ENCODE data around the gene ARHGAP4. TPM values are rescaled to one million over a fixed set of nuclear protein-coding genes. Genes with fewer than 3 reads are reported as not detected.

The ARHGAP4 gene
- total RNA-seq, 1 donor = 3.0 TPM

DNA sequence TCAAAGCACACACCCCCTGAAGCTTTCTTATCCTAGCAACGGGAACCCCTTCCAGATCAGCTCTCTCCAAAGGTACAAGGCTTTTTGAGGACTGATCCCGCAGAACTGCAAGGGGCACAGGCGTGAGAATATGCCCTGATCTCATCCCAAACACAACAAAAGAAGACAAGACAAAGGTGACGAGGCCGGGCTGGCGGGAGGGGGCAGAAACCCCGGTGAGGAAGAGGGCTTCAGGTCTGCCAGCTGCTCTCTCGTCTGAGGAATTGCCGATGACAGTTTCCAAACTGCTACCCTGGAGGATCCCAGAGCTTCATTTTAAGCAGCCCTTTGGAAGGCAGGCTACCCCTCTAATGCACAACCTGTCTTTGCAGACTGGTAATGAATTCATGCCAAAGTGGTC, 42.2 kb upstream of the ARHGAP4 start:
- no peak for TF ChIP-seq CTCF (IDR thresholded peaks at IDR 0.05; ENCODE audit: insufficient read depth, low read depth, low read length)
- H3K4me3 ChIP-seq (ENCODE audit: low read depth, low read length) = peak overlapping the region; percentile 88
- DNase-seq (ENCODE audit: low read depth) = no peak

DNA sequence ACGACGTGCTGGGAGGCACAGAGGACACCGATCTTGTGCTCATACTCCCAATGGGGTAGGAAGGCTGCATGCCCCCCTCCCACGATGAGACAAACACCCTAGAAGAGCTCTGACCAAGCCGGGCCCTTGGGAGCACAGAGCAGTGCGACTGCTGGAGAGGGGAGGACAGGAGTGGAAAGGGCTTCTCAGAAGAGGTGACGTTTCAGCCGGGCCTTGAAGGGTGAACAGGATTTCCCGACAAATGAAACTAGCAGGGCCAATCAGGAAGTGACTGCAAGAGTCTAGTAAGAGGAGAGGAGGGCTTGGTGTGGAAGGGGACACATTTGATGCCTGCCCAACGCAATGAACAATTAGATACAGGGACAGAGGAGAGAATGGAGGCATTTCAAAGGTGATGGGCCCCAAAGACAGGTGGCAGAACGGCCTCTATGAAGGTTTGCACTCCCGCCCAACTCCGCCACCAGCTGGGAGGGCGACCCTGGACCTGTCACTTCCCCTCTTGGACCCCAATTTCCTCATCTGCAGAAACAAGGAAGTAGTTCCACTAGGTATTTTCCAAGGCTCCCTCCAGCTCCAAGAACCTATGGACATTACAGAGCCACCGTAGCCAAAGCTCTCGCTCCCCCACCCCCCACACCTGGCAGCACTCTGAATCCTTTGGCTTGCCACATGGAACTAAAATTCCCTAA, 41.6 kb upstream of the ARHGAP4 start:
- no peak for DNase-seq (ENCODE audit: low read depth)
- no peak for TF ChIP-seq CTCF (IDR thresholded peaks at IDR 0.05; ENCODE audit: insufficient read depth, low read depth, low read length)
- H3K4me3 ChIP-seq (ENCODE audit: low read depth, low read length) = no peak overlapping the region

DNA sequence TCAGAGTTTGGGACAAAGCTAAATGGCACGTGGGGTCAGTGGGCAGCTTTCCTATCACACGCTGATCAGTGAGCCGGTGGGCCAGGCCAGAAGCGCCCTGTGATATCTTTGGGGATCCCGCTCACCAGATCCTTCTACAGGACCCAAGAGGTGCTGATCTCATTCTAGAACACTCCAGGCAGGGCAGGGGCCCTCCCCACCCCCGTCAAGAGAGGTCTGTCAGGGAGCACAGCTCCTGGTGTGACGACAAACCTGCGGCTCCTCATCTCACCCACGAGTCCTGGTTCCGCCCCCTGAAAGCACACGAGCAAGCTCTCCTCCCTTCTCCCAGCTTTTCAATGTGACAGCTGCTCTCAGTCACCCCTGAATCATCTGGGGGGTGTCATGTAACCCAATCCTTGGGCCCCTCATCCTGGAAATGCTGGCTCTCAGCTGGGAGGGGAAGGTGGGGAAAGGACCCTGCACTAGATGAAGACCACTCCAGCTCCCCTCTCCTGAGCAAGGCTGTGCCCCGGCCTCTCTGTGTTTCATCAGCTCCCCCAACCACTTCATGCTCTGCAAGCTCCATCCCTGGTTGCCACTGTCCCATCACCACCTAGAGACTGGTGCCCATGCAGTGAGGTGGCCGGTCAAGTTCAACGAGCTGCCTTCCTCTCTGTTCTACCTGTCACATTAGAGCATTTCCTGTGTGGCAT, 40.9 kb upstream of the ARHGAP4 start:
- H3K4me3 ChIP-seq (ENCODE audit: low read depth, low read length) = no peak overlapping the region
- no peak for DNase-seq (ENCODE audit: low read depth)
- no peak for TF ChIP-seq CTCF (IDR thresholded peaks at IDR 0.05; ENCODE audit: insufficient read depth, low read depth, low read length)

- DNase-seq (ENCODE audit: low read depth) = no peak
- no peak for TF ChIP-seq CTCF (IDR thresholded peaks at IDR 0.05; ENCODE audit: insufficient read depth, low read depth, low read length)
Observed at GRCh38 chrX:153966283-153966688, 40.2 kb upstream of the ARHGAP4 start.

GRCh38 chrX:153965406-153965805, 39.3 kb upstream of the ARHGAP4 start:
- no peak for TF ChIP-seq CTCF (IDR thresholded peaks at IDR 0.05; ENCODE audit: insufficient read depth, low read depth, low read length)
- DNase-seq (ENCODE audit: low read depth) = no peak
- no peak overlapping the region for H3K4me3 ChIP-seq (ENCODE audit: low read depth, low read length)

More at GRCh38 chrX:153966283-153966688, 40.2 kb upstream of the ARHGAP4 start:
- no peak overlapping the region for H3K4me3 ChIP-seq (ENCODE audit: low read depth, low read length)

GRCh38 chrX:153964105-153964504, 38.0 kb upstream of the ARHGAP4 start:
- DNase-seq (ENCODE audit: low read depth) = no peak
- no peak for TF ChIP-seq CTCF (IDR thresholded peaks at IDR 0.05; ENCODE audit: insufficient read depth, low read depth, low read length)
- no peak overlapping the region for H3K4me3 ChIP-seq (ENCODE audit: low read depth, low read length)

Measured in fibroblast of villous mesenchyme (primary cell).